NCI-H524 (cell line): ENCODE measurements around the gene HS1BP3.

Experiments
- DNase-seq, 2 experiments: peaks; one replicate each; lab custom pipeline; 2025; lab: John Stamatoyannopoulos, UW

Gene HS1BP3

GRCh38 chr2:20629581-20630171 is 21.2 kb downstream of the HS1BP3 start:
- peak in 1 of 2 experiments; percentile 66 for DNase-seq

- DNase-seq, result no peak
These were observed 21.7 kb downstream of the HS1BP3 start for GRCh38 chr2:20629181-20629580.

GRCh38 chr2:20627712-20628380 is 23.1 kb downstream of the HS1BP3 start:
- no peak for DNase-seq

GRCh38 chr2:20626698-20627513 is 24.0 kb downstream of the HS1BP3 start:
- no peak for DNase-seq

GRCh38 chr2:20626392-20626697 is 24.6 kb downstream of the HS1BP3 start:
- DNase-seq, result no peak

GRCh38 chr2:20625491-20626391 is 25.2 kb downstream of the HS1BP3 start:
- no peak for DNase-seq

GRCh38 chr2:20624884-20625485 is 25.9 kb downstream of the HS1BP3 start:
- no peak for DNase-seq

GRCh38 chr2:20624156-20624883 is 26.6 kb downstream of the HS1BP3 start:
- no peak for DNase-seq

- no peak for DNase-seq
These were observed 27.1 kb downstream of the HS1BP3 start for GRCh38 chr2:20623741-20624155.

- DNase-seq, result peak; percentile 65 to 67
These were observed 27.7 kb downstream of the HS1BP3 start for GRCh38 chr2:20623241-20623640.

- DNase-seq, result peak; percentile 89 to 96
These were observed 28.2 kb downstream of the HS1BP3 start for GRCh38 chr2:20622731-20623130.

- DNase-seq, result peak in 1 of 2 experiments; percentile 49
These were observed 28.6 kb downstream of the HS1BP3 start for GRCh38 chr2:20622296-20622686.

GRCh38 chr2:20621366-20622295 is 29.3 kb downstream of the HS1BP3 start:
- DNase-seq, result peak in 1 of 2 experiments; percentile 43

- no peak for DNase-seq
These were observed 30.1 kb downstream of the HS1BP3 start for GRCh38 chr2:20620696-20621365.

- DNase-seq, result no peak
These were observed 30.6 kb downstream of the HS1BP3 start for GRCh38 chr2:20620271-20620681.

GRCh38 chr2:20619624-20620024 is 31.3 kb downstream of the HS1BP3 start:
- no peak for DNase-seq

- DNase-seq, result no peak
These were observed 31.9 kb downstream of the HS1BP3 start for GRCh38 chr2:20618886-20619521.

GRCh38 chr2:20618468-20618885 is 32.4 kb downstream of the HS1BP3 start:
- no peak for DNase-seq
